ENCODE results near the gene RIMS4.

Gene RIMS4

DNA sequence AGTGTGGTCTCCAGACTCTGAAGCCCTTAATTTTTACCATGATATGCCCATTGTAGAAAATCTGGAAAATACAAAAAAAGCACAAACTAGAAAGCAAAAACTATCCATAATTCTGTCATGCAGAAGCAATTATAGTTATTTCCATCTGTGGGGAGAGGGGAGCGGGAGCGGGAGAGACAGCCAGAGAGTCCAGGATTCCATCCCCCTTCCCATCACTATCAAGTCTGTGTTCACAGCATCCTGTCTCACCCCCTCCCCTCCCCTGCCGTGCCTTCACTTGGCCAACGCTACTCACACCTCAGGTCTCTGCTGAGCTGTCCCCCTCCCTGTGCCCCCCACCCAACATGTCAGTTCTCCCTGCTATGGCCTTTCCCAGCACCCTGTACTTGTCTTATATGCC, 14.5 kb downstream of the RIMS4 start:
- Histone ChIP-seq H3K9me2 (replicated peaks; ENCODE audit: low read depth, low read length) (no peaks in the 10 kb centered on the region), H3F3A (ENCODE audit: low read depth) (no peaks in the 10 kb centered on the region), H3K79me2 (ENCODE audit: insufficient read depth, low read length) (no peaks in the 10 kb centered on the region), H3K4me2 (ENCODE audit: low read depth, low read length, poor library complexity, severe bottlenecking) (no peak overlapping the region), H3K9me3 (ENCODE audit: insufficient read depth, low read depth, low read length) (no peaks in the 10 kb centered on the region), H3K27me3 (ENCODE audit: insufficient read depth, low read length, poor library complexity, severe bottlenecking) (no peaks in the 10 kb centered on the region), H4K20me1 (ENCODE audit: insufficient read depth, low read length, poor library complexity, severe bottlenecking) (no peaks in the 10 kb centered on the region), H3K36me3 (ENCODE audit: insufficient read depth, low read length) (no peaks in the 10 kb centered on the region), H3K4me1 (ENCODE audit: insufficient read depth, low read length, poor library complexity, severe bottlenecking) (no peaks in the 10 kb centered on the region), H3K9ac (ENCODE audit: low read depth, low read length, poor library complexity, severe bottlenecking) (no peak overlapping the region), H2AFZ (ENCODE audit: low read length) (no peak overlapping the region), H3K4me3 (ENCODE audit: low read length, poor library complexity, severe bottlenecking) (no peak overlapping the region)
- TF ChIP-seq CTCF (conservative IDR thresholded peaks at IDR 0.05; ENCODE audit: low read length), result no peak
- no peak for TF ChIP-seq EZH2phosphoT487 (IDR thresholded peaks at IDR 0.05; ENCODE audit: borderline replicate concordance)

GRCh38 chr20:44792796-44793195, 17.6 kb downstream of the RIMS4 start:
- no peaks in the 10 kb centered on the region for H3K4me1 ChIP-seq (ENCODE audit: insufficient read depth, low read length, poor library complexity, severe bottlenecking)
- no peak for TF ChIP-seq CTCF (conservative IDR thresholded peaks at IDR 0.05; ENCODE audit: low read length)
- no peak for TF ChIP-seq EZH2phosphoT487 (IDR thresholded peaks at IDR 0.05; ENCODE audit: borderline replicate concordance)
- H3K9me3 ChIP-seq (ENCODE audit: insufficient read depth, low read depth, low read length), result no peaks in the 10 kb centered on the region
- H3K4me3 ChIP-seq (ENCODE audit: low read length, poor library complexity, severe bottlenecking), result no peak overlapping the region
- H4K20me1 ChIP-seq (ENCODE audit: insufficient read depth, low read length, poor library complexity, severe bottlenecking), result no peaks in the 10 kb centered on the region
- no peaks in the 10 kb centered on the region for H3K27me3 ChIP-seq (ENCODE audit: insufficient read depth, low read length, poor library complexity, severe bottlenecking)
- no peak overlapping the region for H2AFZ ChIP-seq (ENCODE audit: low read length)
- no peaks in the 10 kb centered on the region for H3F3A ChIP-seq (ENCODE audit: low read depth)
- no peaks in the 10 kb centered on the region for H3K79me2 ChIP-seq (ENCODE audit: insufficient read depth, low read length)
- H3K9me2 ChIP-seq (replicated peaks; ENCODE audit: low read depth, low read length), result no peaks in the 10 kb centered on the region
- no peak overlapping the region for H3K9ac ChIP-seq (ENCODE audit: low read depth, low read length, poor library complexity, severe bottlenecking)
- H3K4me2 ChIP-seq (ENCODE audit: low read depth, low read length, poor library complexity, severe bottlenecking), result no peak overlapping the region
- H3K36me3 ChIP-seq (ENCODE audit: insufficient read depth, low read length), result no peaks in the 10 kb centered on the region

GRCh38 chr20:44790638-44791393, 19.5 kb downstream of the RIMS4 start:
- H3K9me3 ChIP-seq (ENCODE audit: insufficient read depth, low read depth, low read length), result no peaks in the 10 kb centered on the region
- no peaks in the 10 kb centered on the region for H3K9me2 ChIP-seq (replicated peaks; ENCODE audit: low read depth, low read length)
- H3F3A ChIP-seq (ENCODE audit: low read depth), result no peaks in the 10 kb centered on the region
- no peak overlapping the region for H2AFZ ChIP-seq (ENCODE audit: low read length)
- no peak overlapping the region for H3K4me2 ChIP-seq (ENCODE audit: low read depth, low read length, poor library complexity, severe bottlenecking)
- no peaks in the 10 kb centered on the region for H4K20me1 ChIP-seq (ENCODE audit: insufficient read depth, low read length, poor library complexity, severe bottlenecking)
- H3K4me1 ChIP-seq (ENCODE audit: insufficient read depth, low read length, poor library complexity, severe bottlenecking), result no peaks in the 10 kb centered on the region
- H3K9ac ChIP-seq (ENCODE audit: low read depth, low read length, poor library complexity, severe bottlenecking), result no peak overlapping the region
- H3K27me3 ChIP-seq (ENCODE audit: insufficient read depth, low read length, poor library complexity, severe bottlenecking), result no peaks in the 10 kb centered on the region
- no peak overlapping the region for H3K4me3 ChIP-seq (ENCODE audit: low read length, poor library complexity, severe bottlenecking)
- no peaks in the 10 kb centered on the region for H3K36me3 ChIP-seq (ENCODE audit: insufficient read depth, low read length)
- no peaks in the 10 kb centered on the region for H3K79me2 ChIP-seq (ENCODE audit: insufficient read depth, low read length)
- TF ChIP-seq CTCF (conservative IDR thresholded peaks at IDR 0.05; ENCODE audit: low read length), result no peak
- TF ChIP-seq EZH2phosphoT487 (IDR thresholded peaks at IDR 0.05; ENCODE audit: borderline replicate concordance), result no peak
